ENCODE data around the gene PRLR.

GRCh38 chr5:35026941-35027340 lies 203.3 kb downstream of the PRLR start:
- TF ChIP-seq, protein P1, sequence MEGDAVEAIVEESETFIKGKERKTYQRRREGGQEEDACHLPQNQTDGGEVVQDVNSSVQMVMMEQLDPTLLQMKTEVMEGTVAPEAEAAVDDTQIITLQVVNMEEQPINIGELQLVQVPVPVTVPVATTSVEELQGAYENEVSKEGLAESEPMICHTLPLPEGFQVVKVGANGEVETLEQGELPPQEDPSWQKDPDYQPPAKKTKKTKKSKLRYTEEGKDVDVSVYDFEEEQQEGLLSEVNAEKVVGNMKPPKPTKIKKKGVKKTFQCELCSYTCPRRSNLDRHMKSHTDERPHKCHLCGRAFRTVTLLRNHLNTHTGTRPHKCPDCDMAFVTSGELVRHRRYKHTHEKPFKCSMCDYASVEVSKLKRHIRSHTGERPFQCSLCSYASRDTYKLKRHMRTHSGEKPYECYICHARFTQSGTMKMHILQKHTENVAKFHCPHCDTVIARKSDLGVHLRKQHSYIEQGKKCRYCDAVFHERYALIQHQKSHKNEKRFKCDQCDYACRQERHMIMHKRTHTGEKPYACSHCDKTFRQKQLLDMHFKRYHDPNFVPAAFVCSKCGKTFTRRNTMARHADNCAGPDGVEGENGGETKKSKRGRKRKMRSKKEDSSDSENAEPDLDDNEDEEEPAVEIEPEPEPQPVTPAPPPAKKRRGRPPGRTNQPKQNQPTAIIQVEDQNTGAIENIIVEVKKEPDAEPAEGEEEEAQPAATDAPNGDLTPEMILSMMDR (IDR thresholded peaks at IDR 0.05): no peak
- TF ChIP-seq POLR2A (IDR thresholded peaks at IDR 0.05): no peak

Data from body of pancreas (tissue), 4 donors.